ENCODE results near the gene NFAM1. TPM values are rescaled to one million over a fixed set of nuclear protein-coding genes. Genes with fewer than 3 reads are reported as not detected.

The NFAM1 gene
- total and polyA plus RNA-seq, 9 donors: 0.62 to 1.2 (median 1.00) TPM

DNA sequence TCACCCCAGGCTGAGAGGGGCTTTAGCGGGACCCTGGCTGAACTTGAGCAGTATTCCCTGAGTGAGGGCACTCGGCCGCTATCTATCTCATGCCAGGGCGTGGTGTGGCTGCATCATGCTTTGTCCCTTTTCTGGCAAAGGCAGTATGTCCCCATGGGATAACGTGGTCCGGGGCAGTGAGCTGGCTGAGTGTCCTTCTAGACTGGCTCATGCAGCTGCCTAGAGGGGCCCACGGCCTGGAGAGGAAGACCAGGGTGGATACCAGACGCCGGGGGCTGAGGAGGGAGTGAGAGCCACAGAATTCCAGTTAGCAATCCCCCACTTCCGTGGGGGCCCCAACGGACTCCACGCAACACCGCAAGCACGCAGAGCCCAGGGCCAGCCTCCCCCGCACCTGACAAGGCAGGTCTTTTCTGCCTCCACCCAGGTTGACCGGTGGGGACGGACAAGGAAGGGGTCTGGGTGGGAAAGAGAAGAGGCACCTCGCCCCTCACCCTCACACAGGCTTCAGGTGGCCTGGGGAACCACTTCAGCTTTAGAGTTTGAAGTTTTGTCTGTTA, 15.5 kb downstream of the NFAM1 start:
- peaks cover 21% of the 10 kb centered on the region for H3K4me1 ChIP-seq (ENCODE audit: control insufficient read depth, insufficient read depth, low read length)
- H3K27ac ChIP-seq (ENCODE audit: low read length): no peak overlapping the region
- no peak overlapping the region for H3K4me3 ChIP-seq (ENCODE audit: low read length)
- no peaks in the 10 kb centered on the region for H3K36me3 ChIP-seq (ENCODE audit: control insufficient read depth, insufficient read depth, low read length)
- 84% methylated on average over 9 of the region's 18 CpGs for WGBS (ENCODE audit: insufficient coverage)
- peaks cover 17% of the 10 kb centered on the region for H3K27me3 ChIP-seq (ENCODE audit: control insufficient read depth, insufficient read depth, low read length)
- no peak for DNase-seq
- no peaks in the 10 kb centered on the region for H3K9me3 ChIP-seq (replicated peaks; ENCODE audit: control insufficient read depth, low read depth, low read length)

DNA sequence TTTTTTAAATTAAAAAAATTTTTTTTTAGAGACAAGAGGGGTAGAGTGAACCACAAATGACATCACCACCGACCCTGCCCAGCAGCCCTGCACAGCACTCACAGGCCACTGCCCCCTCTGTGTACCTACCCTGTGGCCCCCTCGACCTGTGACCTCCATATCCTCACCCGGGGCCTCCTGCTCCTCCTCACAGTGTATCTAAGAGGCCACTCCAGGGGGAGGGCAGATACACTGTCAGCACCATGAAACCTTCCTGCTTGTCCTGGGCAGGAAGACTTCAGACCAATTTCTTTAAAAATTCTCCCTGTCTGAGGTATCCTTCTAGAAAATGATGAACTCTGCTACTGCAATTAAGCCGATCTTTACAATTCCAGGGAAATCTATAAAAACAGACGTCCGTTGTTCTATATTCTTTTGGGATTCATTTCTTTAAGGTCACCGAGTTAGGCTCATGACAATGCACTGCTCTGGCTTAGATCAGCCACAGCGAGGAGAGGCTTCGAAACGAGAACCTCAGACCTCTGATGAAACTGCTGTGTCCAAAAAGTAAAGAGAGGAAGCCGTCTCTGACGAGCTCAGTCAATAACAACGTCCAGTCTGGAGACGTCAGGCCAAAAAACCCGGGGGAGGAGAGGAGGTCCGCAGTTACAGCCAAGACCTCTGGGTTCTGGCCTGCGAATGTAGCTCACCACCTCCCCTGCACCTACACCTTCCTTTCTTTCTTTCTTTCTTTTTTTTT, 17.5 kb downstream of the NFAM1 start:
- H3K27ac ChIP-seq (ENCODE audit: low read length): no peak overlapping the region
- no peaks in the 10 kb centered on the region for H3K9me3 ChIP-seq (replicated peaks; ENCODE audit: control insufficient read depth, low read depth, low read length)
- peaks cover 21% of the 10 kb centered on the region for H3K4me1 ChIP-seq (ENCODE audit: control insufficient read depth, insufficient read depth, low read length)
- no peaks in the 10 kb centered on the region for H3K36me3 ChIP-seq (ENCODE audit: control insufficient read depth, insufficient read depth, low read length)
- H3K4me3 ChIP-seq (ENCODE audit: low read length): no peak overlapping the region
- peaks cover 18% of the 10 kb centered on the region for H3K27me3 ChIP-seq (ENCODE audit: control insufficient read depth, insufficient read depth, low read length)
- DNase-seq: peak; percentile 63
- WGBS (ENCODE audit: insufficient coverage): 36% methylated on average over 10 of the region's 17 CpGs

DNA sequence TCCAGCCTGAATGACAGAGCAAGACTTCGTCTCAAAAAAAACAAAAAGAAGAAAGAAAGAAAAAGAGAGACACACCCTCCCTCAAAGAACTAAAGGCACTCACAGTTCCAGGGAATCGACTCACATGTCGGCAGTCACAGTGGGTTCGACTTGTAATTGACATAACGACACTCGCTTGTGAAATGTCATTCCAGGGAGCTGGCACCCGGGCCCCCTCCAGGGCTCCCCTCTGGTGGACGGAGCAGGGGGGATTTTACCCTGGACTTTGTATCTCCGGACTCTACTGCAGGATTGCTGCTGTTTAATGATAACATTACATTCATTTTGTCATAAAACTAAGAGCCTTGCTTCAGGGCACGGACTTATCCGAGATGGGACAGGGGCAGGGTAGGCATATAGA, 18.2 kb downstream of the NFAM1 start:
- 100% methylated on average over 2 of the region's 11 CpGs for WGBS (ENCODE audit: insufficient coverage)
- Histone ChIP-seq H3K27me3 (ENCODE audit: control insufficient read depth, insufficient read depth, low read length) (peaks cover 12% of the 10 kb centered on the region), H3K9me3 (replicated peaks; ENCODE audit: control insufficient read depth, low read depth, low read length) (no peaks in the 10 kb centered on the region)

DNA sequence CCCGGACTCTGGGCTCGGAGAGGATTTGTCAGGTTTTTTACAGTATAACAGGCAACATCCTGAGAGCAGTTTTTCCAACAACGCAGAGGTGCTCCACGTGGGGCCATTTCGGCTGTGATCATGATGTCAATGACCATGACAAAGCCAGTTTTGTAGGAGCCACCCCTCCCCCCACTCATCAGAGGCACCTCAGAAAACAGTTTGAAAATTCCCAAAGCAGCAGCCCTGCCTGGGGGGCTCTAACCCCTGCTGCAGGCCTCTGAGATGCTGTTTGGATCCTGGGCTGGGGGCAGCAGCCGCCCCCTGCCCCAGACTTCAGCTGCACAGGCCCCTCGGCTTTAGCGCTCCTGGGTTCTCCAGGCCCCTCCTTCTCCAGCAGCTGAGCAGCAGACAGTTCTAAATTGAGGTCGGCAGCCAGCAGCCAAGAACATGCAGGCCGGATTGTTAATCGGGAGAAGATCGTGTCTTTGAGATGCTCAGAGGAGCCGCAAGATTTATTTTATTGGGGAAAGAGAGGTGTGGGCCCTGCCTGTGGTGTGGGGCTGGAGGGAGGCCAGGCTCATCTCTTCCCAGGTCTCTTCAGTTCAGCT, 19.4 kb downstream of the NFAM1 start:
- WGBS (ENCODE audit: insufficient coverage): 29% methylated on average over 11 of the region's 13 CpGs
- H3K9me3 ChIP-seq (replicated peaks; ENCODE audit: control insufficient read depth, low read depth, low read length): no peaks in the 10 kb centered on the region
- no peak overlapping the region for H3K4me3 ChIP-seq (ENCODE audit: low read length)
- H3K27ac ChIP-seq (ENCODE audit: low read length): no peak overlapping the region
- no peaks in the 10 kb centered on the region for H3K36me3 ChIP-seq (ENCODE audit: control insufficient read depth, insufficient read depth, low read length)
- H3K4me1 ChIP-seq (ENCODE audit: control insufficient read depth, insufficient read depth, low read length): peaks cover 15% of the 10 kb centered on the region
- peaks cover 11% of the 10 kb centered on the region for H3K27me3 ChIP-seq (ENCODE audit: control insufficient read depth, insufficient read depth, low read length)
- peak; percentile 56 for DNase-seq

More for the DNA sequence above, 18.2 kb downstream of the NFAM1 start:
- Histone ChIP-seq H3K4me1 (ENCODE audit: control insufficient read depth, insufficient read depth, low read length) (peaks cover 15% of the 10 kb centered on the region), H3K36me3 (ENCODE audit: control insufficient read depth, insufficient read depth, low read length) (no peaks in the 10 kb centered on the region), H3K4me3 (ENCODE audit: low read length) (no peak overlapping the region), H3K27ac (ENCODE audit: low read length) (no peak overlapping the region)
- no peak for DNase-seq

DNA sequence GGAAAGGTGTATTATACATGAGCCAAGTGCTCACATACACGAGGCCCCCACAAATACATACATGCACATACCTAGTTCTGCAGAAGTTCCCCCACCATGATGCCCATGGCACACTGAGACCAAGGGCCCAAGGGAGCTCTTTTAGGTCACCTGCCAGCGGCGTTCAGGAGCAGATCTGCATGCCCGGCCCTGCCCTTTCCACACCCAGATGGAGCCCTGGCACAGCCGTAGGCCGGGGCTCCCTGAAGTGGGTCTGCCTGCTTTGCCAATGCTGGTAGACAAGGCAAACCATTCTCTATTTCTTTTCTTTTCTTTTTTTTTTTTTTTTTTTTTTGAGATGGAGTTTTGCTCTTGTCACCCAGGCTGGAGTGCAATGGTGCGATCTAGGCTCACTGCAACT, 21.5 kb downstream of the NFAM1 start:
- Histone ChIP-seq H3K36me3 (ENCODE audit: control insufficient read depth, insufficient read depth, low read length) (no peaks in the 10 kb centered on the region), H3K9me3 (replicated peaks; ENCODE audit: control insufficient read depth, low read depth, low read length) (no peaks in the 10 kb centered on the region), H3K4me3 (ENCODE audit: low read length) (no peak overlapping the region), H3K4me1 (ENCODE audit: control insufficient read depth, insufficient read depth, low read length) (peaks cover 15% of the 10 kb centered on the region), H3K27ac (ENCODE audit: low read length) (no peak overlapping the region), H3K27me3 (ENCODE audit: control insufficient read depth, insufficient read depth, low read length) (peaks cover 19% of the 10 kb centered on the region)
- no peak for DNase-seq
- WGBS (ENCODE audit: insufficient coverage): 93% methylated on average over 3 of the region's 7 CpGs

DNA sequence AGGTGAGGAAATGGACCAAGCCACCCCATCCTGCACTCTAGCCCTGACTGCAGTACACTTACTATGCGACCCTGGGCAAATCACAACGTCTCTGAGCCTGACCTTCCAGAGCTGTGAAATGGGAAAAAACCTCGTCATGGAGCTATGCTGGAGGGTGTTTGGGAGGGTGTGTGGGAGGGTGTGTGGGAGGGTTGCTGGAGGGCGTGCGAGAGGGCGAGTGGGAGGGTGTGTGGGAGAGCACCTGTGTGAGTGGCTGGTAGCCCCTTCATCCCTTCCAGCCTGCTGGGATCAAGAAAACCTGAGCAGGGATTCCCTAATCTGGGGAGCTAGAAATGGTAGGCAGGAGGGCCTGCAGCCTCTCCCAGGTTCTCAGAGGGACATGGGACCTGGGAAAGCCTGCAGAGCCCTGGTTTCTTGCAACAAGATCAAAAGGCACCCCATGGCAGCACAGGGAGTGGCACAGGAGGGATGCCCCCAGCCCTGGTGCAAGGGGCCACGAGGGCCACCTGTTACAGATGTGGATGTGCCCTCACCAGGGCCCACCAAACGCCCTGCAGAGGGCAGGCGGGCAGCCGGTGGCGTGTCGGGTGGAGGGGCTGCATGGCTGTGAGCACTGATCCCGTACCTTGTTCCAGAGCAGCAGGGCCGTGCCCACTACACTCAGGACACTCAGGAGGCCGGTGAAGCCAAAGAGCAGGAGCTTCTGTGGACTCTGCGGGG, 23.2 kb downstream of the NFAM1 start:
- Histone ChIP-seq H3K4me3 (ENCODE audit: low read length) (no peak overlapping the region), H3K4me1 (ENCODE audit: control insufficient read depth, insufficient read depth, low read length) (peaks cover 11% of the 10 kb centered on the region), H3K27me3 (ENCODE audit: control insufficient read depth, insufficient read depth, low read length) (peaks cover 31% of the 10 kb centered on the region), H3K36me3 (ENCODE audit: control insufficient read depth, insufficient read depth, low read length) (no peaks in the 10 kb centered on the region), H3K9me3 (replicated peaks; ENCODE audit: control insufficient read depth, low read depth, low read length) (no peaks in the 10 kb centered on the region), H3K27ac (ENCODE audit: low read length) (no peak overlapping the region)
- DNase-seq: no peak
- WGBS (ENCODE audit: insufficient coverage): 86% methylated on average over 16 of the region's 16 CpGs

DNA sequence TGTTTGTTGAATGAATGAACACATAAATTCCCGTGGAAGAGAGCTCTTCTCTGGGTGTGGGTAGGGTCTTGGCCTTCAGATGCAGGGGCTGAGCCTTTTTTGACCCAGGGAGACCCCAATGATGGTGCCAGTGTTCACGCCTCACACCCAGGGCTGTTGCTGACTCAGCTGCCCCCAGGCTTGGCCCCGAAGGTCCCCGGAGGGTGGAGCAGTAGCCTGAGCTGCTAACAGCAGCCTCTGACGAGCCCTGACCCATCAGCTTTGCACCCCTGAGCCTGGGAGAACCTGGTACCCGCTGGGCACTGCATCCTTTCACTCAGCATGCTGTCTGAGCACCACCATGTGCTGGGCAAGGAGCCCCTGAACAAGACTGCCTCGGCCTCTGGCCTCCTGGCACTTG, 23.9 kb downstream of the NFAM1 start:
- Histone ChIP-seq H3K27me3 (ENCODE audit: control insufficient read depth, insufficient read depth, low read length) (peaks cover 34% of the 10 kb centered on the region), H3K4me1 (ENCODE audit: control insufficient read depth, insufficient read depth, low read length) (peaks cover 11% of the 10 kb centered on the region), H3K36me3 (ENCODE audit: control insufficient read depth, insufficient read depth, low read length) (no peaks in the 10 kb centered on the region), H3K4me3 (ENCODE audit: low read length) (no peak overlapping the region), H3K27ac (ENCODE audit: low read length) (no peak overlapping the region), H3K9me3 (replicated peaks; ENCODE audit: control insufficient read depth, low read depth, low read length) (no peaks in the 10 kb centered on the region)
- DNase-seq: no peak
- WGBS (ENCODE audit: insufficient coverage): 70% methylated on average over 3 of the region's 7 CpGs

DNA sequence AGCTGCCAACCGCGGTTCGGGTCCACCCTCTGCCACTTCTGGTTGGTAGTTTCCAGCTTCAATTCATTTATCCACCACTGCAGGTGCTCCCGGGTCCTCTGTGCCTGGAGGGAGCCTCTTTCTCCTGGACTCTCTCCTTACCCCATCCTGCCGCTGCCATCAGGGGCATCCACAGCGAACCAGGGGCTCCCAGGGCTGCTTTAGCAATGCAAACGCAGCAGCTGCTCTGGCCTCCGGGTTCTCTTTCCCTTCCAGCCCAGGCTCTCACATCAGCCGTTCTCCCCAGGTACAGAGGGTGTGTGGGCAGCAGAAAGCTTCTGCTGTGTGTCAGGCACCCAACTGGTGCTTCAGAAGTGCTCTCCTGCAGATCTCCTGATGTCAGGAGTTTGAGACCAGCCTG, 27.9 kb downstream of the NFAM1 start:
- no peak for DNase-seq
- Histone ChIP-seq H3K36me3 (ENCODE audit: control insufficient read depth, insufficient read depth, low read length) (no peaks in the 10 kb centered on the region), H3K27me3 (ENCODE audit: control insufficient read depth, insufficient read depth, low read length) (peaks cover 40% of the 10 kb centered on the region), H3K27ac (ENCODE audit: low read length) (no peak overlapping the region), H3K4me3 (ENCODE audit: low read length) (no peak overlapping the region), H3K4me1 (ENCODE audit: control insufficient read depth, insufficient read depth, low read length) (no peaks in the 10 kb centered on the region), H3K9me3 (replicated peaks; ENCODE audit: control insufficient read depth, low read depth, low read length) (no peaks in the 10 kb centered on the region)
- WGBS (ENCODE audit: insufficient coverage): 42% methylated on average over 7 of the region's 9 CpGs

DNA sequence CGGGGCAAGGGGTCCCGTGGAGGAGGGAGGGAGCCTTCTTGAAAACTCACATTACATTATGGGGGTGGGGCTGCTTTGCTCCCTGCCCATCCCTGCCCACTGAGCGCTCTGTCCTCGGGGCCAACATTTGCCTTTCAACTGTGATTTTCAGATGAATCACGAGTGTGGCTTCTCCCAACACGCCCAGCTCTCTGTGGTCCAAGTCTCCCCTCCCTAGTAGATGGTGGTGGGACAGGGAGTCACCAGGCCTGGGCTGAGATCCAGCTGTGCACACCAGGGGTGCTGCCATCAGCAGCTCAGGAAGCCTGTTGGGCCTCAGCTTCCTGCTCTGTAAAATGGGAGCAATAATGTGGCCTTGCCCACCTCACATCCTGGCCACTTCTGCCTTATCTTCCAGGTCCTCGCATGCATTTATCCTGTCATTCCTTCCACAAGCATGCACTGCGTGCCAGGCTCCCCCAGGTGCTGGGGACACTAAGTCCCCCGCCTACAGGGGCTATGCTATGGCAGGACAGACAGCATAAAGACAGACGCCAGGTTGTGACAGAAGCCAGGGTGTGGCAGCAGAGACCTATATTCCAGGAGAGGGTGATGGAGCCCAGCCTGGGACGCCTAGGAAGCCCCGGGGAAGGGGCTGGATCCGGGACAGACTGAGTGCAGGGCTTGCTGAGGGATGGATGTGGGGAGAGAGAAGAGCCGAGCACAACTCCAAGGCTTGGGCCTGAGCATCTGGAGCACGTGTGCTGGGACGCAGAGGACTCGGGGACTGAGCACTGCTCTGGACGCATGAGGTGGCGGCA, 30.5 kb downstream of the NFAM1 start:
- Histone ChIP-seq H3K4me3 (ENCODE audit: low read length) (no peak overlapping the region), H3K27ac (ENCODE audit: low read length) (no peak overlapping the region), H3K4me1 (ENCODE audit: control insufficient read depth, insufficient read depth, low read length) (no peaks in the 10 kb centered on the region), H3K9me3 (replicated peaks; ENCODE audit: control insufficient read depth, low read depth, low read length) (no peaks in the 10 kb centered on the region), H3K27me3 (ENCODE audit: control insufficient read depth, insufficient read depth, low read length) (peaks cover 43% of the 10 kb centered on the region), H3K36me3 (ENCODE audit: control insufficient read depth, insufficient read depth, low read length) (no peaks in the 10 kb centered on the region)
- no peak for DNase-seq
- WGBS (ENCODE audit: insufficient coverage): 69% methylated on average over 13 of the region's 19 CpGs

All from muscle of leg (tissue), 11 donors.